ENCODE measurements around the gene SLC35E2B.

GRCh38 chr1:1677718-1678580 lies 14.6 kb downstream of the SLC35E2B start:
- peak; percentile 33; the same call in 1 of the 2 replicates for TF ChIP-seq POLR2A (IDR thresholded peaks at IDR 0.05; ENCODE audit: low read depth, low read length)
- TF ChIP-seq TAF1 (IDR thresholded peaks at IDR 0.05; ENCODE audit: borderline replicate concordance, low read depth, low read length), result no peak
- peak; percentile 72 for TF ChIP-seq POLR2AphosphoS5 (IDR thresholded peaks at IDR 0.05; ENCODE audit: low read depth, low read length)

Data from GM12892 (cell line).